H1 (cell line): Measurements from ENCODE around the gene ARHGEF7. TPM values are rescaled to one million over a fixed set of nuclear protein-coding genes. Genes with fewer than 3 reads are reported as not detected.
A peak's percentile ranks its signal among the peaks of the same experiment; 100 is the strongest.

Experiments used
- CTCF ChIA-PET: fragments of 300-600 bp; sonication (Branson Sonifier 250); formaldehyde crosslinking; loops from one replicate; lab custom pipeline; 2021; ENCODE audit not compliant: partially characterized antibody; lab: Charles Lee
- POLR2A ChIA-PET: fragments of 300-600 bp; sonication (Branson Sonifier 250); formaldehyde crosslinking; loops from one replicate; lab custom pipeline; 2021; ENCODE audit warnings: inconsistent platforms; ENCODE audit not compliant: partially characterized antibody; lab: Charles Lee
- DNase-seq, 2 experiments: peaks; one replicate each; pipeline versions ENCODE4 v3.0.0 to v3.0.0-alpha.2; 2010 to 2022; ENCODE audit warnings: low spot score in 2 of 2, low read depth in 1 of 2, mixed read lengths in 1 of 2
- FAIRE-seq: peaks from 2 replicates; lab custom pipeline; 2011; peaks lifted over from hg19 to GRCh38; lab: Jason Lieb, UNC
- H2AFZ ChIP-seq: 2 replicates; pipeline ENCODE4 v1.8.1; 2012; ENCODE audit warnings: low read length, inconsistent platforms
- H2AK5ac ChIP-seq: 2 replicates; pipeline ENCODE4 v1.6.1; 2013; ENCODE audit warnings: low read depth, low read length
- H2BK120ac ChIP-seq: replicated peaks from 2 replicates; pipeline ENCODE3; 2013; ENCODE audit warnings: low read depth, low read length, inconsistent platforms
- H2BK12ac ChIP-seq: 2 replicates; pipeline ENCODE4 v1.6.1; 2013; ENCODE audit warnings: low read depth, low read length
- H2BK15ac ChIP-seq: 2 replicates; pipeline ENCODE4 v1.6.1; 2013; ENCODE audit warnings: low read length
- H2BK20ac ChIP-seq: 2 replicates; pipeline ENCODE4 v1.6.1; 2013; ENCODE audit warnings: low read length
- H2BK5ac ChIP-seq: 2 replicates; pipeline ENCODE4 v1.6.1; 2013; ENCODE audit warnings: low read depth, low read length
- H3K14ac ChIP-seq: 2 replicates; pipeline ENCODE4 v1.6.1; 2013; ENCODE audit warnings: inconsistent platforms; ENCODE audit not compliant: insufficient read length
- H3K18ac ChIP-seq: 2 replicates; pipeline ENCODE4 v1.6.1; 2013; ENCODE audit warnings: low read length; ENCODE audit errors: extremely low read depth
- H3K23ac ChIP-seq: 2 replicates; pipeline ENCODE4 v1.6.1; 2013; ENCODE audit warnings: inconsistent platforms; ENCODE audit not compliant: insufficient read length
- H3K23me2 ChIP-seq: 2 replicates; pipeline ENCODE4 v1.6.1; 2013; ENCODE audit warnings: low read depth, low read length
- H3K27ac ChIP-seq: 2 replicates; pipeline ENCODE4 v1.6.1; 2011; ENCODE audit warnings: low read depth, low read length, inconsistent platforms
- H3K27me3 ChIP-seq, 4 experiments: replicated peaks in 1 of 4; 1 replicate in 1 of 4; 2 replicates in 3 of 4; pipeline versions ENCODE4 v1.6.1 to v1.8.1; 2011 to 2013; ENCODE audit warnings: low read length in 3 of 4, mild to moderate bottlenecking in 3 of 4, inconsistent platforms in 2 of 4, mixed read lengths in 2 of 4, moderate library complexity in 1 of 4; ENCODE audit not compliant: control insufficient read depth in 3 of 4, insufficient read depth in 3 of 4; ENCODE audit errors: extremely low read depth in 1 of 4
- H3K36me3 ChIP-seq, 4 experiments: 2 replicates each; pipeline versions ENCODE4 v1.6.1 to v1.8.1; 2011 to 2013; ENCODE audit warnings: mild to moderate bottlenecking in 4 of 4, low read length in 3 of 4, moderate library complexity in 2 of 4, control low read depth in 1 of 4, inconsistent platforms in 1 of 4; ENCODE audit not compliant: insufficient read depth in 4 of 4, control insufficient read depth in 2 of 4
- H3K4ac ChIP-seq: replicated peaks from 2 replicates; pipeline ENCODE3; 2013; ENCODE audit warnings: low read length, low read depth, mixed read lengths, inconsistent platforms; ENCODE audit not compliant: insufficient read length
- H3K4me1 ChIP-seq, 4 experiments: replicated peaks in 1 of 4; 1 replicate in 1 of 4; 2 replicates in 3 of 4; pipeline versions ENCODE4 v1.6.1 to v1.8.1; 2011 to 2013; ENCODE audit warnings: low read length in 3 of 4, inconsistent platforms in 2 of 4, mixed read lengths in 1 of 4; ENCODE audit not compliant: insufficient read depth in 4 of 4, control insufficient read depth in 3 of 4
- H3K4me2 ChIP-seq, 2 experiments: 2 replicates each; pipeline versions ENCODE4 v1.6.1 to v1.8.1; 2011 to 2013; ENCODE audit warnings: low read depth in 2 of 2, low read length in 2 of 2, control low read depth in 1 of 2, inconsistent platforms in 1 of 2, mild to moderate bottlenecking in 1 of 2; ENCODE audit not compliant: insufficient read depth in 1 of 2
- H3K4me3 ChIP-seq, 4 experiments: fragments of 200-600, 300-600 bp in 1 of 4; sonication (generic), shearing (Covaris generic), sonication (Bioruptor Twin) in 1 of 4; 2 replicates each; pipeline versions ENCODE4 v1.5.1 to v1.8.1; 2011 to 2016; ENCODE audit warnings: low read length in 4 of 4, low read depth in 3 of 4, control low read depth in 2 of 4, inconsistent platforms in 2 of 4, mild to moderate bottlenecking in 2 of 4, mixed read lengths in 1 of 4, moderate library complexity in 1 of 4; ENCODE audit not compliant: insufficient read depth in 2 of 4; ENCODE audit errors: extremely low read depth in 1 of 4
- H3K56ac ChIP-seq: replicated peaks from 2 replicates; pipeline ENCODE3; 2013; ENCODE audit warnings: low read depth, mild to moderate bottlenecking, mixed read lengths, low read length, inconsistent platforms; ENCODE audit not compliant: insufficient read length
- H3K79me1 ChIP-seq: 2 replicates; pipeline ENCODE4 v1.6.1; 2013; ENCODE audit warnings: low read depth, low read length, control low read depth
- H3K79me2 ChIP-seq, 2 experiments: 2 replicates each; pipeline versions ENCODE4 v1.6.1 to v1.8.1; 2012 to 2013; ENCODE audit warnings: low read length in 2 of 2, mild to moderate bottlenecking in 2 of 2, inconsistent platforms in 1 of 2; ENCODE audit not compliant: insufficient read depth in 2 of 2, control insufficient read depth in 1 of 2
- H3K9ac ChIP-seq, 4 experiments: replicated peaks in 1 of 4; 1 replicate in 1 of 4; 2 replicates in 3 of 4; pipeline versions ENCODE4 v1.6.1 to v1.8.1; 2011 to 2013; ENCODE audit warnings: low read depth in 3 of 4, low read length in 3 of 4, control low read depth in 2 of 4, mild to moderate bottlenecking in 2 of 4, moderate library complexity in 2 of 4, inconsistent platforms in 1 of 4; ENCODE audit errors: extremely low read depth in 1 of 4
- H3K9me3 ChIP-seq, 2 experiments: 2 replicates each; pipeline versions ENCODE4 v1.6.1 to v1.8.1; 2012 to 2013; ENCODE audit warnings: mild to moderate bottlenecking in 2 of 2, moderate library complexity in 2 of 2, control low read depth in 1 of 2, inconsistent platforms in 1 of 2, low read depth in 1 of 2, low read length in 1 of 2, mixed read lengths in 1 of 2; ENCODE audit not compliant: insufficient read depth in 2 of 2
- H4K20me1 ChIP-seq, 2 experiments: replicated peaks in 1 of 2; 2 replicates each; pipeline versions ENCODE3 to v1.8.1; 2011 to 2013; ENCODE audit warnings: inconsistent platforms in 2 of 2, low read length in 2 of 2, mild to moderate bottlenecking in 1 of 2; ENCODE audit not compliant: insufficient read depth in 2 of 2, control insufficient read depth in 1 of 2
- H4K5ac ChIP-seq: 2 replicates; pipeline ENCODE4 v1.6.1; 2013; ENCODE audit warnings: low read length, low read depth, mixed read lengths, inconsistent platforms; ENCODE audit not compliant: insufficient read length
- H4K8ac ChIP-seq: 2 replicates; pipeline ENCODE4 v1.8.0; 2013; ENCODE audit warnings: mild to moderate bottlenecking, moderate library complexity, low read length, inconsistent platforms; ENCODE audit not compliant: insufficient read depth; ENCODE audit errors: extremely low read depth
- H4K91ac ChIP-seq: replicated peaks from 2 replicates; pipeline ENCODE3; 2013; ENCODE audit warnings: low read length, mixed read lengths, inconsistent platforms; ENCODE audit not compliant: insufficient read length
- CHD1 ChIP-seq: IDR thresholded peaks from 2 replicates; pipeline ENCODE4 v1.6.1; 2012; ENCODE audit warnings: low read depth, low read length, improper control_type of control experiment
- CTCF ChIP-seq, 3 experiments: IDR thresholded peaks; 1 replicate in 2 of 3; 2 replicates in 1 of 3; pipeline versions ENCODE4 v1.5.1 to v1.6.1; 2011; ENCODE audit warnings: low read length in 3 of 3, mild to moderate bottlenecking in 3 of 3, inconsistent platforms in 2 of 3, low read depth in 1 of 3, moderate library complexity in 1 of 3; ENCODE audit not compliant: insufficient read depth in 1 of 3; ENCODE audit errors: control extremely low read depth in 1 of 3
- EP300 ChIP-seq, 2 experiments: IDR thresholded peaks; 1 replicate in 1 of 2; 2 replicates in 1 of 2; pipeline ENCODE4 v1.6.1; 2011 to 2012; ENCODE audit warnings: low read depth in 2 of 2, low read length in 2 of 2, mild to moderate bottlenecking in 2 of 2, borderline replicate concordance in 1 of 2, inconsistent platforms in 1 of 2, moderate library complexity in 1 of 2
- FOSL1 ChIP-seq: IDR thresholded peaks from 2 replicates; pipeline ENCODE4 v1.6.1; 2011; ENCODE audit warnings: mild to moderate bottlenecking, low read depth, low read length, moderate library complexity; ENCODE audit not compliant: insufficient read depth
- KDM4A ChIP-seq: IDR thresholded peaks from one replicate; pipeline ENCODE4 v1.7.1; 2012; ENCODE audit warnings: low read depth, mild to moderate bottlenecking, moderate library complexity, low read length, inconsistent platforms; ENCODE audit not compliant: severe bottlenecking
- RAD21 ChIP-seq, 2 experiments: IDR thresholded peaks in 1 of 2; conservative IDR thresholded peaks in 1 of 2; 2 replicates each; pipeline ENCODE4 v1.6.1; 2011; ENCODE audit warnings: low read depth in 2 of 2, low read length in 2 of 2, improper control_type of control experiment in 1 of 2, inconsistent platforms in 1 of 2, mild to moderate bottlenecking in 1 of 2, moderate library complexity in 1 of 2
- RNF2 ChIP-seq: fragments of 200-900, 300-1000 bp; sonication (generic); IDR thresholded peaks from 2 replicates; pipeline ENCODE4 v1.7.1; 2016; ENCODE audit warnings: borderline replicate concordance, low read depth, mild to moderate bottlenecking, antibody characterized with exemption, low read length; ENCODE audit not compliant: poor library complexity, severe bottlenecking; ENCODE audit errors: missing control alignments
- WGBS, 2 experiments: shearing (Covaris generic) in 1 of 2; methylation state at CpG; one replicate each; pipeline versions ENCODE4 v1.1.6 to v1.1.7; 2013 to 2015; ENCODE audit warnings: low lambda C conversion rate in 2 of 2, mixed read lengths in 2 of 2, inconsistent platforms in 1 of 2, low coverage in 1 of 2, missing lambda C conversion rate in 1 of 2; ENCODE audit not compliant: insufficient replicate concordance in 2 of 2, insufficient coverage in 1 of 2, insufficient read length in 1 of 2; ENCODE audit errors: extremely low coverage in 1 of 2, missing lambda C conversion rate in 1 of 2; 5-methylcytosine and 5-hydroxymethylcytosine counted together
- polyA plus RNA-seq, 7 experiments: library from polyadenylated mRNA; depleted of rRNA in 3 of 7; stranded (reverse) in 5 of 7; unstranded in 2 of 7; fragments of >200 nt in 5 of 7; fragments of 200-250 nt in 2 of 7; gene quantifications; 1 replicate in 5 of 7; 2 replicates in 1 of 7; 4 replicates in 1 of 7; pipeline versions ENCODE4 v1.2.1 to v1.2.3, GENCODE V29; 2011 to 2013; ENCODE audit warnings: missing spikeins in 2 of 7, mixed read lengths in 2 of 7
- total RNA-seq: library from RNA; stranded (reverse); fragmentation: NEBNext Ultra II Directional; extraction: Animal tissue kit (Norgen Biotek cat#: 25700); gene quantifications from 2 replicates; pipeline ENCODE4 v1.2.1, GENCODE V29; 2021
- TF ChIP-seq, protein P1 (sequence below): IDR thresholded peaks from 2 replicates; pipeline ENCODE4 v1.6.1; 2012; ENCODE audit warnings: inconsistent platforms

ARHGEF7 gene
- total and polyA plus RNA-seq, 2 of the 8 experiments (the other 6 are each of a cell fraction or from before 2014, with no cell fraction given) = 26.2 to 56.5 TPM

DNA sequence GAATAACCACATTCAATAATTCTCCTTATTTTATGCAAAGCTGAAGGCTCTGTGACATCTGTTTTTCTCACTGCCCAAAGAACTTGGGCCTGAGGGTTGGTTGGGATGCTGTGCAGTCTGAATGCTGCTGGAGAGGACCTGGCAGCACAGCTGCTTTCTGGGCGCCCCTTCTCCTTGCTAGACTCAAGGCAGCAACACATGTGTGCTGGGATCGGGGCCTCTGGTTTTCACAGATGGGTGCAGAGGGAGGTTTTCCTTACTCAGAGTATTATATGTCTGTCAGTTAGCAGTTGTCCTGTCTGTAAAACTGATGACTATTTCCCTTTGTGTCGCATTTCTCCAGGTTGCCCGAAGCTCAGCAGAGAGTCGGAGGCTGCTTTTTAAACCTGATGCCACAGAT is 152.1 kb downstream of the ARHGEF7 start:
- H3K4ac ChIP-seq = no peak overlapping the region
- ChIA-PET CTCF (interaction anchor here (0.7 to 1.3 kb wide), 2 partner anchors 11 to 200 kb away, joined by 3 to 5 read pairs; no protein-coding TSS in a partner anchor), POLR2A (no interaction called here)
- H3K27ac ChIP-seq = no peak overlapping the region
- H3K18ac ChIP-seq = no peak overlapping the region
- peaks cover 0 to 19% (median 5%) of the 10 kb centered on the region in 4 experiments; a peak in 4 of 8 replicates for H3K36me3 ChIP-seq
- no peaks in the 10 kb centered on the region for H3K23me2 ChIP-seq
- DNase-seq (peak in 1 of 2 experiments; percentile 19), FAIRE-seq (no peak)
- H3K56ac ChIP-seq = no peak overlapping the region
- no peak overlapping the region for H4K91ac ChIP-seq
- H3K79me2 ChIP-seq = peaks cover 0 to 7% of the 10 kb centered on the region in 2 experiments; a peak in 1 of 4 replicates
- H3K27me3 ChIP-seq = no peaks in the 10 kb centered on the region
- no peak overlapping the region for H3K4me3 ChIP-seq
- no peak overlapping the region for H2BK120ac ChIP-seq
- no peak overlapping the region for H4K8ac ChIP-seq
- H3K9me3 ChIP-seq = no peaks in the 10 kb centered on the region
- peaks cover 0 to 9% (median 5%) of the 10 kb centered on the region in 4 experiments; a peak in 4 of 7 replicates for H3K4me1 ChIP-seq
- 80% methylated on average over 5 of the region's 5 CpGs; no CpG with 5 or more reads in 1 of the 2 experiments for WGBS, 2 experiments
- H3K79me1 ChIP-seq = no peaks in the 10 kb centered on the region; the same call in none of the 2 replicates
- H4K5ac ChIP-seq = no peak overlapping the region
- no peak overlapping the region for H3K9ac ChIP-seq
- no peak overlapping the region for H2AK5ac ChIP-seq
- H3K4me2 ChIP-seq = no peak overlapping the region
- H2BK15ac ChIP-seq = no peak overlapping the region
- no peak overlapping the region for H3K14ac ChIP-seq
- no peak overlapping the region for H3K23ac ChIP-seq
- no peak overlapping the region for H2BK12ac ChIP-seq
- no peak overlapping the region for H2AFZ ChIP-seq
- H2BK20ac ChIP-seq = no peak overlapping the region
- peaks cover 6% of the 10 kb centered on the region in 2 experiments for H4K20me1 ChIP-seq
- H2BK5ac ChIP-seq = no peak overlapping the region
- no peak for TF ChIP-seq RAD21 (IDR thresholded peaks at IDR 0.05 in 1 of 2, conservative IDR thresholded peaks at IDR 0.05 in 1 of 2; ENCODE audit: low read depth in 2 of 2, low read length in 2 of 2)
- TF ChIP-seq, protein P1, sequence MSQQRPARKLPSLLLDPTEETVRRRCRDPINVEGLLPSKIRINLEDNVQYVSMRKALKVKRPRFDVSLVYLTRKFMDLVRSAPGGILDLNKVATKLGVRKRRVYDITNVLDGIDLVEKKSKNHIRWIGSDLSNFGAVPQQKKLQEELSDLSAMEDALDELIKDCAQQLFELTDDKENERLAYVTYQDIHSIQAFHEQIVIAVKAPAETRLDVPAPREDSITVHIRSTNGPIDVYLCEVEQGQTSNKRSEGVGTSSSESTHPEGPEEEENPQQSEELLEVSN = no peak
- no peak for TF ChIP-seq CHD1
- TF ChIP-seq FOSL1 = no peak
- no peak for TF ChIP-seq RNF2
- no peak for TF ChIP-seq KDM4A
- no peak for TF ChIP-seq EP300 (IDR thresholded peaks at IDR 0.05; ENCODE audit: borderline replicate concordance in 1 of 2, low read depth in 2 of 2, low read length in 2 of 2)
- TF ChIP-seq CTCF (IDR thresholded peaks at IDR 0.05; ENCODE audit: control extremely low read depth in 1 of 3, insufficient read depth in 1 of 3, low read depth in 1 of 3, low read length in 3 of 3) = no peak
